Measurements from ENCODE around the gene NPB.
A peak's percentile ranks its signal among the peaks of the same experiment; 100 is the strongest.

The NPB gene

DNA sequence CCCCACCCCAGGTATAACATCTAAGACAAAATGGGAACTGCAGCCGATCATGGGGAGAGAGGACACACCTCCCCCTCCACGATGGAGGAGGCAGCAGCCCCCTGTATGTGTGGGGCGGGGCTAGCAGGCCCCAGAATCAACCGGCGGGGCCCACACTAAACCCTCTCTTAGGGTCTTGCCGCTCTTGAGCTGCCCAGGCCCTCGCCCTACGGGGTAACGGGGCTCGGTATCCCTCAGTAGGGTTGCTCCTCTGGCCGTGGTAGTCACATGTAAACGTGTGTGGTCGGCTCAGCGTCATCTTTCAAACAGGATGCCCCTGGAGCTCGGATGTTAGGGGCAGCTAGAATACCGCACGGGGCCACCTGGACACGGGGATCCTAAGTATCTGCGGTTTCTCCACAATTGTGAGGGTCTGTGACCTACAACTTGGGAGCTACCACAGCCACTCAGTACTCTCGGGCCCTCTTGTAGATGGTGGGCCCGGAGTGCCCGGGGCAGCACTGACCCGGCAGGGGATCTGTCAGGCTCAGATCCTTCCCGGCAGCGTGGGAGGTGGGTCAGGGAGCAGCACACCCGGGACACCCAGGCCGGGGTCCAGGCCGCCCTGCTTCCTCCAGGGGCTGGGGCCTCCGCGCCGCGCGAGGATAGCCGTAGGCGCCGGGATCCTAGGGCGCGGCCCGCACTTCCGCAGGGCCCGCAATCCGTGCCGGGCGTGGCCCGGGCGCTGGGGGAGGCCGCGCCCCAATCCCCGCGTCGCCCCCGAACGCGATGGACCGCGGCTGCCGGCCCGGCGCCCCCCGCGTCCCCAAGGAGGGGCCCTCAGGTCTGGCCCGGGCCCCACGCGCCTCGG, 31.7 kb upstream of the NPB start:
- DNase-seq, result peak; percentile 47

DNA sequence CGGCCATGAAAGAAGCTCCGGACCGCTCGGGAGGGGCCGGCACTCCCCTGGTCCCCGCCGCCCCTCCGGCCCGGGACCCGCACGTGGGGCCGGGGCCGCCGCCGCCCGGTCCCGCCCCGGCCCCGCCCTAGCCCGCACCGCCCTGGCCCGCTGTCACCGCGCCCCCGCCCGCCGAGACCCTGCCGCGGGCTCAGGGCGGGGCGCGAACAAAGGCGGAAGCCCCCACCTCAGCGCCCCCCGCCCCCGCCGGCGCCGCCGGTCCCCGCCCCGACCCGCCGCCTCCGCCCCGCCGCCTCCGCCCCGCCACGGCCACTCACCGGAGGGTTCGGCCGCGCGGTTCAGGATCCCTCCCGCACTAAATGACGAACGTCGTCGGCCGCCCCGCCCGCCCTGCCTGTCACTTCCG, 31.1 kb upstream of the NPB start, which contains the start of gene ARHGDIA:
ARHGDIA (minus strand) TSS at position 357 of the 406 bp plus-strand sequence. CDS start 1,407 bp downstream, outside the sequence.
- no peak for DNase-seq

DNA sequence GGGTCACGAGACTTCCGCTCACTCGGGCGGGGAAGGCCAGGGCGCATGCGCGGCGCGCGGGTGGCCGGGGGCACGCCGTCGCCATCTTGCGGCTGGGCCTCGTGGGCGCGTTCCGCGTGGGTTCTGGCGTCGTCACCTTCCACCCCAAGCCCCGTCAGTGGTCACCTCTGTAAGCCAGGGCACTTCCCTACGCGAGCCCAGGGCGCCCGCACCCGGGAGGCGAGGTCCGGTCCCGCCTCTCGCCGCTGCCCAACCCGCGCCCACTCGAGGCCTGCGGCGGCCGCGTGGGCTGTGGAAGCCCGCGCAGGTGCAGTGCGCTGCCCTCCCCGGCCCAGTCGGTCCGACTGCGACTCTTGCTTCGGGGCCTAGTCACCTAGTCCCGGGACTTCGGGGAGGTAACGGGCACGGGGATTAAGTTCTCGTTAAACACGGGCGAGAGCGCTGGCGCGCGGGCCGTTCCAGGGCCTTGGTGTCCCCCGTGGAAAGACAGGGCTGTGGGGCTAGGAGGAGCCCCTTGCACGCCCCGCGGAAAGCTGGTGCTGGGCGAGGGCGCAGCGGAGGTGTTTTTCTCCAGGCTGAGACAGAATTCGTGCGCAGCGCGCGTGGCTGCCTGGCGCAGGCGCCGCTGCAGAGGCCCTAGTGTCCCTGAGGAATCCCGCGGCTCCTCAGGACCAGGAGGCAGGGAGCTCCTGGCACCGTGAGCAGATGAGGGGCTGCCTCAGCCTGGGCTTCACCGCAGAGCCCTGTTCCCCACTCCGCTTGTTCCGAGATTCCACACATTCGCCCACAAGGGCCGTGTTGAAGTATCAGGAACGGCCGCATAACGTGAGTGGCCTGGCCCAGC, 30.4 kb upstream of the NPB start:
- peak; percentile 96 for DNase-seq

DNA sequence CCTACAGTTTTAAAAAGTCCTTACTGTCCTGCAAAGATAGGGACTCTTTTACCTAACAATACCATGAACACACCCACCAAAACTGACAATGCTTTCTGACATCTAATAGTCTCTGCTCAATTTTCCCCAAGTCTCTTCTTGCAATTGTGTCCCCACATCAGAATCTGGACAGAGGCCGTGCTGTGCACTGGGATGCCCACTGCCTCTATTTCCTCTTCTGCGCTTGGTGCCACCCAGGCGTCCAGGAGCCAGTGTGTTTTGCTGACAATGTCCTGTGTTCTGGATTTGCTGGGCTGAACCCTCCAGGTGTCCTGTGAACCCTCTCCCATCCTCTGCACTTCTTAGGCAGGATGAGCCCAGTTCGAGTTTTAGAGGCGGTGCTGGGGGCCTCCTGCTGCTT, 24.5 kb upstream of the NPB start:
- DNase-seq, result no peak

DNA sequence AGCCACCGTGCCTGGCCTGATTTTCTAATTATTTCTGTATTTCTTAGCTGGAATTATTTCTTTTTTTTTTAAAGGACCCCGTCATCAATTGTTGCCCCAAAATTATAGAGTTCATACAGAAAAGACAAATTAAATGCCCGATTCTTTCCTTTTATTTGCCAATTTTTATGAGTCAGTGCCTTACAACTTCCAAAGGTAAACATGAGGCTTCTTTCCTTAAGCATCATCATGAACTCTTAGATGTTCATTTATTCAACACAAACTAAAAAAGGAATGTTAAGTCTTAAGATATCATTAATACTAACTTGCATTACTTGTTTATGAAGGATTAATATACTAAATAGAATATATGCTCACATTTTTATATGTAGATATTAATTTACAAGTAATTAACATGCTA, 23.7 kb upstream of the NPB start:
- DNase-seq, result no peak

DNA sequence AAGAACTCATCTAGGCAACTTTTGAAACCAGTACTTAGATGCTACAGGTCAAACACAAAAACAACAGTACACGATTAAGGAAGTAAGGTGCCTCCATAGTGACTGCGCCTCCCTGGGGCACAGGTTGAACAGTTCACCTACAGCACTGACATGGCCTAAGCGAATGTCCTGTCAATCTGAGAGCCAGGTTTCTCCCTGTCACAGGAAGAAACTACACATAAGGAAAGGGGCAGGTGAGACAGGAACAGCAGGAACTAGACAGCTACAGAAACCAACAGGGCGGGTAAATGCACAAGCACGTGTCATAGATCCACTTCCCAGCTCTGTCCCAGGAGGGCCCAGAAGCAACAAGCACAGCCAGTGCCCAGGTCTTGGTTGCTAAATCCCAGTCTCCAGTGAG, 22.9 kb upstream of the NPB start:
- DNase-seq, result no peak

DNA sequence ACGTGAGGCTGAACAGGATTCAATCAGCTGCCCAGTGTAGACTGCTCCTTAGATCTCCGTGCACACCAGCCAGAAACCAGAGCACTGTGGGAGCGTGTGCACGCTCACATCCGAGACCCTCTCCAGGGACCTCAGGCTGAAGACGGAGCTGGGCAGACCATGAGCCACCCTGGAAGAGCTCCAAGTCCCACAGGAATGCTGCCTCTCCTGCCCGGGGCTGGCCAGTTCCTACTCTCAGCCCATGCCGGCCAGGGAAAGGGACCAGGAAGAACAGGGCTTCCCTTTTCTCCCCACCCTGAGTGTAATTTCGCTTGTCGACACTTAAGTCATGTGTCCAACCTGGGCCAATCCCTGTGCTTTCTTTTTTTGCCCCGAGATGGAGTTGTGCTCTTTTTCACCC, 17.5 kb upstream of the NPB start:
- DNase-seq, result no peak

DNA sequence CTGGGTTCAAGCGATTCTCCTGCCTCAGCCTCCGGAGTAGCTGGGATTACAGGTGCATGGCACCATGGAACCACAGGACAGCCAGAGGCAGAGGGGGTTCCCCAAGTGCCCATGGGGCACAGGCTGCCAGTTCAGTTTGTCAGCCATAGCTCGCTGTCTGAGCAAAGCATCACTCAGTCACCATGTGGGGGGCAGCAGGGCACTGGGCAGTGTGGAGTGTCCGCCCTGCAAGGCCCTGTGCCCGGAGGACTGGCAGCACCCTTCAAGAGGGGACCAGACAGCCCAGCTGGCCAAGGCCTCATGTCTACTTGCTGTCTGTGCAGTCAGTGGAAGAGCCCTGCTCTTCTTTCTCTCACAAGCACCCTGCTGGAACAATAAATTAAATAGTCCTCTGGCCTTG, 17.1 kb upstream of the NPB start:
- no peak for DNase-seq

DNA sequence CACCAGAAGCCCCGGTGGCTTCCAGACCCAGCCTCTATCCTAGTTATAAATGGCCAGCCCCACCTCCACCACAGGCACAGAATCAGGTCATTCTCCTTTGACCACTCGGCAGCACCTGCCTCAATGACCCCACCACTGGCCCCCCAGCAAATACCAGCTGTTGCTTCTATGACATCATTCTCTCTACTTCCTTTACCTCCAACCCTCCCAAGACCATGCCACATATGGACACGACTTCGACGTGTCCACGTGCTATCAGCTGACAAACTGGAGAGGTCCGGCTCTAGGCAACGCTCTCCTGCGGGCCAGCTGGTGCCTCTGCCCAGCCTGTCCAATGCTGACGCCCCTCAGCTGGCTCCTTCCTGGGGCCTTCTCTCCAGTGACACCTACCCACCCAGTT, 16.6 kb upstream of the NPB start:
- DNase-seq, result no peak

DNA sequence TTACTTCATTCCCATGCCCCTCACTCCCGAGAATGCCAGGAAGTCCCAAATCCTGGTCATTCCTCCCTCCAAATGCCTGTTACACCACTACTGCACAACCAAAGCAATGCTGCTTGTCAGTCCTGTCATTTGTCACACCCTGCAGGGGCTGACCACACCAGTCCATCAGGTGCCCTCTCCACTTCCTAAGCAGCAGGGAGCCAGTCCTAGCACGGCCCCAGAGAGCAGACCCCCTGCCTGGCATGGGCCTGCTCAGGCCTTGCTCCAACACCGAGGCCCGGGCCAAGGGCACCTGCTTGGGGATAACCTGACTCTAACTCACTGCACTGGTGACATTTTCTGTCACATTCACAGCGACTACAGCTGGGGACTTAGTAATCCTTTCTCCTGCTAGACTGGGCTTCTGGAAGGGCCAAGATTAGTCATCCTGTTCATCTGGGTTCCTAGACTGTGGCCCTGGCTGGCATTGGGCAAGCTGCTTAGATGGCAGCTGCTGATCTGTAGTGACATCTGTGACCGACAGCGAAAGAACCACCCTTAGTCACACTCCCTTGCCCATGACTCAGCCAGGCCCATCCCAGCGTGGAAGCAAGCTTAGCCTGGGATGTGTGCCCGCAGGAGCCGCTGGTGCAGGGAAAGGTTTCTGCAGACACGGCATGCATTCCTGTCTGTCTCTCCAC, 16.0 kb upstream of the NPB start:
- DNase-seq, result no peak

DNA sequence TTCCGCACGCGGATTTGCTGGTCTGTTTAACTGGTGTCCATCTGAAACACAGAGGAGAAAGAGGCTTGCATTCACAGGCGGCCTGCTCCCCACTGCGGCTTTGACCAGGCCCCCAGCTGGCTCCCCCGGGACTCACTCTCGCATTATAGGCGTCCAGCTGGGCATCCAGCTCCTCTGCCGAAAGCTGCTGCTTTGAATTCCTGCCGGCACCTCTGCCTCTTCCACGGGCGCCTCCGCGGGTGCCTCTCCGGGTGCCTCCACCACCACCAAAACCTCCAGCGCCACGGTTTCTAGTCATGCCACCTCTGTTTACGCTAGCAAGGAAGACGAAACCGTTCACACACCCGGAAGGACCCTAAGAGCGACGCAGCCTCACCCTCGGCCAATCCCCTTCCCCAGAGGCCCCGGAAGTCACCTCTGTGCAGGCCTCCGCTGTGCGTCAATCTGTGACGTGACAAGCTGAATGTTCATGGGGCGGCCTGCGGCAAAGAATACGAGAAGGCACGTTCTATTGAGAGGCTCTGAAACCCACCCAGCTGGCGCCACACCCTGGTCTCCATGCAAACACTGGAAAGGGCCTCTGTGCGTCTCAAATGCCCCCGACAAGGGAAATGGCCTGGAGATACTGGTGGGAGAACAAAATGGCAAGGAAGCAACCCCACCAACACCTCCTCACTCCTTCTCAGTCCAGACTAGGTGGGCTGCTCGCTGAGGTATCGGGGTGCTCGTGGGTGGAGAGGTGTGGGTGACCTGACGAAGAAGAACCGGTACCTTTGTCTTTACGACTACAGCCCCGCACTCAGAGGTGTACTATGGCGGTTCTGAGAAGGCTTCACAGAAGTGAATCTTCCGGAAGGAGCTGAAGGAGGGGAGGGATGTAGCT, 13.7 kb upstream of the NPB start:
- DNase-seq, result no peak

DNA sequence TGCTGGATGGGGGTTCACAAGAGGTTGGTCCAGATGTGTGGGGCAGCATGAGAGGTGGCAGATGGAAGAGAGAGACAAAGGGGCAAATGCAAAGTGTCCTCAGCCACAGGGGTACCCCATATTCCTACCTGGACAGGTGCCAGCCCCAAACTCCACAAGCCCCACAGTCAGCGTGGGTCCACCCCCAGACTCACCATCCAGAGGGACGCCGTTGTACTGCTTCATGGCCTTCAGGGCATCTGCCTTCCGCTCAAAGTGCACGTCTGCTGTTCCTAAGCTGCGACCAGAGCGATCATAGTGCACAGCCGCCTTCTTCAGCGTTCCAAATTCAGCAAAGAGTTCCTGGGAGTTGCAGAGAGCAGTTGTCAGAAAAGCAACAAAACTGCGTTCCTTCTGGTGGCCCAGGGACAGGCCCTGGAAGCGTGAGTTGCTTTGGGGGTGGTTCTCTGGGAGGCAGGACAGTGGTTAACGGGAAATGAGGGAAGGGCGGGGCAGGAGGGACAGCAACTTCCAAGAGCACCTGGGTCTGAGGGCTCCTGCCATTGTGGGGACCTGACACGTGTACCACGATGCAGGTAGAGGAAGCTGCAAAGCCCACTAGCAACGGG, 12.9 kb upstream of the NPB start:
- DNase-seq, result no peak

DNA sequence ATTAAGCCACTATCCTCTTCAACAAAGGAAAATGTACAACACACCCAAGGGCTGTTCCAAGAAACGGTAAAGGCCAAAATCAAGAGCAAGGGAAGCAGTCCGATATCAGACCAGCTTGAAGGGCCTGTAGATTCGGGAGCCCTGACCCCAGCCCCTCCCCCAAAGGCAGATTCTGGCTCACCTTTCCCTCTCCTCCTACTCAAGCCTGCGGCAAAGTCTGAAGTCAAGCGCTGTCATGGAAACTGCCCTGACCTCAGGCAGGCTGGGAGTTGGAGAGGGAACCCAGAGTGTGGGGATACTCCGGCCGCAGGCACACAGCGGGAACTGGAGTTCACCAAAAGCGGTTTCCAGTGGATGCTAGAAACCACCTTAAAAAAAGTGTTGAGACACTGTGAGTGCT, 12.4 kb upstream of the NPB start:
- DNase-seq, result no peak

DNA sequence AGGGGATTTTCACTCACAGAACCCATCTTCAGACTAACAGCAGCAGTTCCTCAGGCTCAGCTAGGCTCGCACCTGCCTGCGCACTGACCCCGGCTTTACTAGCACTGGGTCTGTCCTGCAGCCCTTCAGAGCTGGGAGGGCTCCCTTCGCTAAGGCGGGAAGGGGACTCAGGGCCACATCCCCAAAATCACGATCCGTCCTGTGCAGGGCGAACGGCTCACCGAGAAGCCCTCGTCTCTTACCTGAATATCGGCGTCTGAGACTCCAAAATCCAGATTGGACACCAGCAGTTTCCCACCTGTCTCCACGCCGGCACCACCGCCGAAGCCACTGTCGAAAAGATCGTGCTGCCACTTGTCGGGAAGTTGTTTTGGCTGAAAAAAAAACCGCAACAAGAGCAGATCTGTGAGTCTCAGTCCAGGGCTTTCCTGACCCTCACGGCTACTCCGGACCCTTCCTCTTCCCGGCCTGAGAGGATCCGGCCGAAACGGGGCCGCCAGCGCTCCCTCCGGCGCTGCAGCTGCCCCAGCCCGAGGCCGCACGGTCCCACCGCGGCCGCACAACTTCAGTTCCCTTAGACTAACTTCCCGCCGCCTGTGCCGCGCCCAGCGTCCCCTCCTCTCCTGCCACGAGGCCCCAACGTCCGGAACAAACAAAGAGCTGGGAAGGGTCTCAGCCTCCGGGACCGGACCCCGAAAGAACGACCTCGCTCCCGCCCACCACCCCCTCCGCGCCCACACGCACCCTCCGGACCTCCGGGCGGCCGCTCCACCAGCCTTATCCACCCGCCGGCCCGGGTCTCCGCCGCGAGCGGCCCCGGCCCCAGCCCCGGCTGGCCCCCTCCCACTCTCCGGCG, 11.4 kb upstream of the NPB start:
- peak; percentile 17 for DNase-seq

DNA sequence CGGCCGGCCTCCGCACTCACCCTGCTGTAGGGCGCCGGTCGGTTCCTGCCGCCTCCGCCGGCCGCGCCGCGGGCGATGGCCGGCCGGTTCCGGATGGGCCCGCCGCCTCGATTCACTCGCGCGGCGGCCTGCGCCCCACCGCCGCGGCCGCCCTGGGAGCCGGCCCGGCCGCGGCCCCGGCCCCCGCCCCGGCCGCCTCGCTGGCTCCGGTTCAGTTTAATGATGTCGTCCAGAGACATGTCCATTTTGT, 10.8 kb upstream of the NPB start:
- peak; percentile 15 for DNase-seq

DNA sequence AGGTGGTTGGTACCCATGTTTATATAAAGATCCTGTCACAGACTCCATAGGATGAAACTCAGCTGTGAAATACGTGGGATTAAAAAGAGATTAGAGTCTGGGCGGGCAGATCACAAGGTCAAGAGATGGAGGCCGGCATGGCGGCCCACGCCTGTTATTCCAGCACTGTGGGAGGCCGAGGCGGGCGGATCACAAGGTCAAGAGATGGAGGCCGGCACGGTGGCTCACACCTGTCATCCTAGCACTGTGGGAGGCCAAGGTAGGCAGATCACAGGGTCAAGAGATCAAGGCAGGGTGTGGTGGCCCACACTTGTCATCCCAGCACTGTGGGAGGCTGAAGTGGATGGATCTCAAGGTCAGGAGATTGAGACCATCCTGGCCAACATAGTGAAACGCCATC, 6.6 kb upstream of the NPB start:
- DNase-seq, result no peak

DNA sequence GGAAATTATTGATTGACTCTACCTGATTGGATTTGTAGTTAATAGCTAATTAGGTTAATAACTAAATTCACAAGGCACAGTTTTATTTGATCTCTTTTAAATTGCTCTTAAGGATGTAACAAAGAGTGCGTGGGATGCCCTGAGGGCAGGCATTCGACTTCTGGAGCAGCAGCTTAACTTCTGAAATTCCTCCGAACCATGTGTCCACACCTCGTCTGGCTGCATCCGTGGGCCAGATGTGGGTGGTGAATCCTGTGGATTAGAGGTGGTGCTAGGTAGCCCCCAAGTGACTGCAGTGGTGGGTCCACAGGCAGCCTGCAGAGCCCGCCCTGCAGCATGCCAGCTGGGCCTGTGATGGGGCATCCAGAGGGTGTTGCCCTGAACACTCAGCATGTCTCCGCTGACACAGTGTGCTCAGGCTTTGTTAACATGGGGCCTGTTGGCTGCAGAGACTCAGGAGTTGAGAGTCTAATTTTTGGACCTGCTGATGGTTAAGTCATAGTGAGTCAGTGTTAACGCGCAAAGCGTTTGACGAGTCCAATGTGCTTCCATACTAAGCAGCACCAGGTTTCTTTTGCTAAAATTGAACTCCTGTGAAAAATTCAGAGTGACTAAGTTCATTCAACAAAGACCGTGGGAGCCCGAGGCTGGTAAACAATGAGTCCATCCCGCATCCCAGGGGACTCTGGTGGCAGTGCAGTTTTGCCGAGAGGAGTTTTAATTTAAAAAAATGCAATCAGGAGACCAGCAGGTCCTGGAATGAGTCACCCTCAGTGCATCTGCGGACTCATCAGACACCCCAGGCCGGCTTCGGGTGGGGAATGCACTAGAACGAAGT, 3.8 kb upstream of the NPB start:
- no peak for DNase-seq

DNA sequence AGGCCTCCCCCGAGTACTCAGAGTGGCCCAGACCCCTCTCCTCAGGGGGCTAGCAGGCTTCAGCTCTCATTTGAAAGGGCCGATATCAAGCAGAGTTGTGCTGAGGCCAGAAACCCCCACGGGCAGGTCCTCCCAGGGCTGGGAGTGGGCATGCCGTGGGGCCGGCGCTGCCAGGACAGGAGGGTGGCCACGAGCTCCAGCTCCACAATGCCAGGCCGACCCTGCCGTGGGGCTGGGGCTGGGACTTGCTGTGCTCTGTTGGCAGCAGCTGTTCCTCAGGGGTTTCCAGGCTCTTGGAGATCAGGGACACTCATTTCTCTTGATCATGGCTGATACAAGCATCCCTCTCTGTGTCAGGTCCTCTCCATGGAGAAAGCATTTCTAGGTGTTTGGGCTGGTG, 3.2 kb upstream of the NPB start:
- DNase-seq, result no peak

DNA sequence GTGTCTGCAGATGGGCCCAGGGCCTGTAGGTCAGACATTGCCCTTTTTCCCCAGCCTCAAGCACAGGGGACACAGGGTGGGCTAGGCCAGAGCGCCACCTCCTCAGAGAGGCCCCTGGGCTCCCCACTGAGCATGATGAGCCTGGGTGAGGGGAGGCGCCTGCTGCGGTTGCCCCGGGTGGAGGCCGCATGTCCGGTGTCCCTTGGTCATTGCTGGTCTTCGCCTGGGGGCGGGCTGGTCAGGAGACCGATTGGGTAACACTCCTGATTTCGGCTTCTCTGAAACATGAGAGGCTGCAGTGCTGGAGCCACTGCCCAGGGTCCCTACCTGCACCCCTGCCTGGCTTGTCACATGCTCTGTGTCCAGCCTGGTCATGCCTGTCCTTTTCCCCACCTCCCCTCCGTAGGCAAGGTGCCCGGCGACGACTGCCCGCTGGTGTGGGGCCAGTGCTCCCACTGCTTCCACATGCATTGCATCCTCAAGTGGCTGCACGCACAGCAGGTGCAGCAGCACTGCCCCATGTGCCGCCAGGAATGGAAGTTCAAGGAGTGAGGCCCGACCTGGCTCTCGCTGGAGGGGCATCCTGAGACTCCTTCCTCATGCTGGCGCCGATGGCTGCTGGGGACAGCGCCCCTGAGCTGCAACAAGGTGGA, 2.4 kb upstream of the NPB start:
- DNase-seq, result no peak

Data from CD4-positive, alpha-beta T cell treated with Interleukin-6 for 4 hours (primary cell).